Panc1 (cell line): ENCODE data around the gene WARS2. TPM values are rescaled to one million over a fixed set of nuclear protein-coding genes. Genes with fewer than 3 reads are reported as not detected.

Experiments used
- ATAC-seq: fragments of 200-7000 bp; cut with Tn5 transposase; 2 replicates; pipeline ENCODE4 v1.9.1; 2020; ENCODE audit warnings: mild to moderate bottlenecking, moderate library complexity
- BruUV-seq: library from RNA; stranded (reverse); fragments of 400-500 nt; replicated peaks from 2 replicates; lab custom pipeline; 2021; lab: Mats Ljungman, UMichigan
- CTCF ChIA-PET: fragments of 300-600 bp; sonication (Branson Sonifier 250); formaldehyde crosslinking; loops from one replicate; lab custom pipeline; 2022; ENCODE audit warnings: antibody characterized with exemption; lab: Charles Lee
- POLR2A ChIA-PET: fragments of 300-600 bp; sonication (Branson Sonifier 250); formaldehyde crosslinking; loops from one replicate; lab custom pipeline; 2022; ENCODE audit warnings: antibody characterized with exemption; lab: Charles Lee
- DNase-seq: peaks from one replicate; pipeline ENCODE4 v3.0.0-alpha.2; 2010; ENCODE audit warnings: low read depth, low spot score
- H3K27ac ChIP-seq: 2 replicates; pipeline ENCODE4 v1.5.1; 2011; ENCODE audit warnings: mild to moderate bottlenecking, low read length, inconsistent platforms
- H3K27me3 ChIP-seq: fragments of 200-500 bp; sonication (Bioruptor generic); 2 replicates; pipeline ENCODE4 v1.6.0; 2014; ENCODE audit warnings: low read length, inconsistent platforms; ENCODE audit not compliant: control insufficient read depth, insufficient read depth
- H3K36me3 ChIP-seq: fragments of 200-500 bp; sonication (Bioruptor generic); 2 replicates; pipeline ENCODE4 v1.5.1; 2014; ENCODE audit warnings: inconsistent platforms, mild to moderate bottlenecking, low read length, moderate library complexity; ENCODE audit not compliant: control insufficient read depth, insufficient read depth
- H3K4me1 ChIP-seq: 2 replicates; pipeline ENCODE4 v1.5.1; 2011; ENCODE audit warnings: inconsistent platforms, mild to moderate bottlenecking, low read length, moderate library complexity; ENCODE audit not compliant: control insufficient read depth, insufficient read depth
- H3K4me3 ChIP-seq, 2 experiments: 2 replicates each; pipeline ENCODE4 v1.5.1; 2011 to 2012; ENCODE audit warnings: low read depth in 2 of 2, low read length in 2 of 2, mild to moderate bottlenecking in 2 of 2, inconsistent platforms in 1 of 2, moderate library complexity in 1 of 2
- H3K9me3 ChIP-seq: fragments of 200-500 bp; sonication (Bioruptor generic); 2 replicates; pipeline ENCODE4 v1.5.1; 2014; ENCODE audit warnings: low read depth, mild to moderate bottlenecking, inconsistent platforms, low read length, moderate library complexity; ENCODE audit not compliant: control insufficient read depth, insufficient read depth
- CTCF ChIP-seq: fragments of 450-650 bp; IDR thresholded peaks from 2 replicates; pipeline ENCODE4 v1.5.1; 2017; ENCODE audit warnings: mild to moderate bottlenecking
- POLR2AphosphoS5 ChIP-seq: IDR thresholded peaks from 2 replicates; pipeline ENCODE4 v1.6.1; 2012; ENCODE audit warnings: mild to moderate bottlenecking, low read depth, low read length, moderate library complexity
- REST ChIP-seq, 2 experiments: IDR thresholded peaks; 2 replicates each; pipeline ENCODE4 v1.6.1; 2011 to 2012; ENCODE audit warnings: low read depth in 2 of 2, control low read depth in 1 of 2, low read length in 1 of 2, mild to moderate bottlenecking in 1 of 2, moderate library complexity in 1 of 2; ENCODE audit not compliant: insufficient read depth in 1 of 2
- SIN3A ChIP-seq: IDR thresholded peaks from 2 replicates; pipeline ENCODE4 v1.6.1; 2012; ENCODE audit warnings: low read depth, mild to moderate bottlenecking, low read length, moderate library complexity, borderline replicate concordance; ENCODE audit not compliant: insufficient read depth
- TCF7L2 ChIP-seq: IDR thresholded peaks from 2 replicates; pipeline ENCODE4 v1.6.1; 2011; ENCODE audit warnings: mild to moderate bottlenecking, low read depth, low read length, inconsistent platforms
- in situ Hi-C: cut with HindIII; loops from 2 replicates; pipeline ENCODE4 v1.10.0; 2016; ENCODE audit warnings: low sequenced_read_pairs, low pct_unique_long_range_greater_than_20kb
- intact Hi-C: fragments of 100-400 bp; cut with micrococcal nuclease; formaldehyde crosslinking; loops from one replicate; pipeline ENCODE4 v1.10.0; 2022; ENCODE audit not compliant: unreplicated experiment
- total RNA-seq: library from RNA; stranded (reverse); gene quantifications from one replicate; pipeline ENCODE4 v1.2.1, GENCODE V29; 2021; ENCODE audit not compliant: unreplicated experiment

Gene WARS2
- total RNA-seq, 1 experiment from 2014 or later: 6.6 TPM

GRCh38 chr1:119045096-119045746 lies 95.2 kb downstream of the WARS2 start:
- BruUV-seq: no TSS peak
- no peak for ATAC-seq
- Histone ChIP-seq H3K4me1 (no peaks in the 10 kb centered on the region), H3K27ac (no peak overlapping the region), H3K36me3 (no peaks in the 10 kb centered on the region), H3K9me3 (no peaks in the 10 kb centered on the region), H3K4me3 (no peak overlapping the region), H3K27me3 (no peaks in the 10 kb centered on the region)
- DNase-seq: no peak
- in situ Hi-C loops (no loop called here), intact Hi-C loops (no loop called here)
- ChIA-PET CTCF (no interaction called here), POLR2A (no interaction called here)
- TF ChIP-seq TCF7L2 (no peak), POLR2AphosphoS5 (no peak)

- no peak overlapping the region for H3K4me3 ChIP-seq
- intact Hi-C loops (no loop called here), in situ Hi-C loops (no loop called here)
- no peak for TF ChIP-seq POLR2AphosphoS5
- no peak for TF ChIP-seq REST (IDR thresholded peaks at IDR 0.05; ENCODE audit: insufficient read depth in 1 of 2, low read depth in 2 of 2, low read length in 1 of 2)
- no peak for TF ChIP-seq TCF7L2
- no peak for TF ChIP-seq SIN3A
- no peak for TF ChIP-seq CTCF
- no peaks in the 10 kb centered on the region for H3K36me3 ChIP-seq
- CTCF ChIA-PET: no interaction called here
- H3K27me3 ChIP-seq: no peaks in the 10 kb centered on the region
- ATAC-seq: no peak
- no peaks in the 10 kb centered on the region for H3K9me3 ChIP-seq
- H3K27ac ChIP-seq: no peak overlapping the region
- no TSS peak for BruUV-seq
- POLR2A ChIA-PET: no interaction called here
- H3K4me1 ChIP-seq: no peaks in the 10 kb centered on the region
- DNase-seq: no peak
These were observed 99.5 kb downstream of the WARS2 start for GRCh38 chr1:119040906-119041305.

GRCh38 chr1:119040489-119040888 lies 100.0 kb downstream of the WARS2 start:
- intact Hi-C loops: no loop called here

More at GRCh38 chr1:119040489-119040888, 100.0 kb downstream of the WARS2 start:
- CTCF ChIA-PET: no interaction called here
- no peak for DNase-seq
- Histone ChIP-seq H3K9me3 (no peaks in the 10 kb centered on the region), H3K4me3 (no peak overlapping the region), H3K27me3 (no peaks in the 10 kb centered on the region), H3K4me1 (no peaks in the 10 kb centered on the region), H3K36me3 (no peaks in the 10 kb centered on the region), H3K27ac (no peak overlapping the region)
- POLR2A ChIA-PET: no interaction called here
- BruUV-seq: no TSS peak
- ATAC-seq: no peak
- no peak for TF ChIP-seq REST (IDR thresholded peaks at IDR 0.05; ENCODE audit: insufficient read depth in 1 of 2, low read depth in 2 of 2, low read length in 1 of 2)
- no peak for TF ChIP-seq TCF7L2
- TF ChIP-seq POLR2AphosphoS5: no peak
- no peak for TF ChIP-seq CTCF
- no peak for TF ChIP-seq SIN3A
- in situ Hi-C loops: no loop called here
